ENCODE results near the gene NMRK2.
"Not testable (repeated sequence)": the region's sequence is repeated elsewhere in the genome, so short reads cannot be mapped to it uniquely, and the experiment has no call there.

Gene NMRK2

GRCh38 chr19:3961007-3961406 is 28.1 kb downstream of the NMRK2 start:
- no peak overlapping the region for H3K27ac ChIP-seq

GRCh38 chr19:3963458-3964255 is 30.8 kb downstream of the NMRK2 start:
- Histone ChIP-seq H3K4me3 (no peak overlapping the region), H3K27ac (no peak overlapping the region)

More at GRCh38 chr19:3961007-3961406, 28.1 kb downstream of the NMRK2 start:
- no peak overlapping the region for H3K4me3 ChIP-seq

- Histone ChIP-seq H3K4me3 (no peak overlapping the region), H3K27ac (no peak overlapping the region)
These were observed 31.7 kb downstream of the NMRK2 start for GRCh38 chr19:3964256-3965194.

GRCh38 chr19:3966051-3967017 is 33.5 kb downstream of the NMRK2 start:
- no peak overlapping the region for H3K27ac ChIP-seq
- H3K4me3 ChIP-seq = no peak overlapping the region

- H3K4me3 ChIP-seq = not testable (repeated sequence)
- peak overlapping the region in 13 of 21 experiments; percentile 24 to 98 (median 77) for H3K27ac ChIP-seq
These were observed 35.1 kb downstream of the NMRK2 start for GRCh38 chr19:3967983-3968382.

GRCh38 chr19:3968556-3969434 is 35.9 kb downstream of the NMRK2 start:
- peak overlapping the region in 5 of 7 experiments; percentile 4 to 99 (median 90) for H3K4me3 ChIP-seq
- peak overlapping the region in 20 of 21 experiments; percentile 13 to 99 (median 94) for H3K27ac ChIP-seq

GRCh38 chr19:3969435-3970312 is 36.8 kb downstream of the NMRK2 start:
- peak overlapping the region; percentile 80 to 99 (median 94) for H3K4me3 ChIP-seq

GRCh38 chr19:3970313-3970807 is 37.5 kb downstream of the NMRK2 start:
- Histone ChIP-seq H3K27ac (peak overlapping the region; percentile 84 to 99 (median 95)), H3K4me3 (peak overlapping the region; percentile 80 to 99 (median 94))

More at GRCh38 chr19:3969435-3970312, 36.8 kb downstream of the NMRK2 start:
- H3K27ac ChIP-seq = peak overlapping the region in 20 of 21 experiments; percentile 84 to 99 (median 96)

GRCh38 chr19:3970808-3971598 is 38.1 kb downstream of the NMRK2 start, which contains the start of gene DAPK3:
Gene DAPK3 (minus strand): TSS chr19:3971099. CDS start chr19:3969735, 1,364 bp downstream.
- peak within 1 kb of the TSS; percentile 84 to 99 (median 95) for H3K27ac ChIP-seq
- H3K4me3 ChIP-seq = peak within 1 kb of the TSS; percentile 80 to 99 (median 94)

GRCh38 chr19:3975144-3975543 is 42.3 kb downstream of the NMRK2 start:
- H3K27ac ChIP-seq = no peak overlapping the region
- no peak overlapping the region for H3K4me3 ChIP-seq

- no peak overlapping the region for H3K4me3 ChIP-seq
- no peak overlapping the region for H3K27ac ChIP-seq
These were observed 42.8 kb downstream of the NMRK2 start for GRCh38 chr19:3975637-3976087.

GRCh38 chr19:3976495-3977241 is 43.8 kb downstream of the NMRK2 start:
- Histone ChIP-seq H3K27ac (no peak overlapping the region), H3K4me3 (no peak overlapping the region)

- Histone ChIP-seq H3K4me3 (no peak overlapping the region), H3K27ac (no peak overlapping the region)
These were observed 44.6 kb downstream of the NMRK2 start for GRCh38 chr19:3977242-3978143.

- Histone ChIP-seq H3K4me3 (no peak overlapping the region), H3K27ac (no peak overlapping the region)
These were observed 45.3 kb downstream of the NMRK2 start for GRCh38 chr19:3978145-3978544.
